Measurements from ENCODE around the gene NRG3. TPM values are rescaled to one million over a fixed set of nuclear protein-coding genes. Genes with fewer than 3 reads are reported as not detected.

NRG3 gene
- total RNA-seq, 1 experiment from 2014 or later = not detected

DNA sequence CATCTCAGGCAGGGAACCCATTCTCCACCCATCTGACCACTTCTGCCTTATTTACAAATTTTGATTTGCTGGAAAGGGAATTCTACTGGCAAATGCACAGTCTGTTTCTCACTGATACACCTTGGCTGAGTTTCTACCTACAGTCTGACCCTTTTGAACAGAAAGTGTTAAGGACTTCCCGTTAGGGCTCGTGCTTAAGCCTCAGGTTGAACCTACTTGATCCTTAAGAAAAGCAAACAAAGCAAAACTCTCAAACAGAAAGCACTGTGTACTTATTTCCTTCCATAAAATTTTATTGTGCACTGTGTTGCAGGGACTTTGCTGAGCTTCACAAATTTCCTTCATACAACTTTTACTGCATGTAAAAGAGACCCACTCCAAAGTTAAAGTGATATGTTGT is 367.8 kb downstream of the NRG3 start (continued):
- TF ChIP-seq POLR2A (IDR thresholded peaks at IDR 0.05; ENCODE audit: borderline replicate concordance, extremely low read depth, insufficient read depth, insufficient read length) (no peak), SIN3A (IDR thresholded peaks at IDR 0.05; ENCODE audit: low read depth) (no peak), ZFX (IDR thresholded peaks at IDR 0.05) (no peak)
- TF ChIP-seq, protein P1, sequence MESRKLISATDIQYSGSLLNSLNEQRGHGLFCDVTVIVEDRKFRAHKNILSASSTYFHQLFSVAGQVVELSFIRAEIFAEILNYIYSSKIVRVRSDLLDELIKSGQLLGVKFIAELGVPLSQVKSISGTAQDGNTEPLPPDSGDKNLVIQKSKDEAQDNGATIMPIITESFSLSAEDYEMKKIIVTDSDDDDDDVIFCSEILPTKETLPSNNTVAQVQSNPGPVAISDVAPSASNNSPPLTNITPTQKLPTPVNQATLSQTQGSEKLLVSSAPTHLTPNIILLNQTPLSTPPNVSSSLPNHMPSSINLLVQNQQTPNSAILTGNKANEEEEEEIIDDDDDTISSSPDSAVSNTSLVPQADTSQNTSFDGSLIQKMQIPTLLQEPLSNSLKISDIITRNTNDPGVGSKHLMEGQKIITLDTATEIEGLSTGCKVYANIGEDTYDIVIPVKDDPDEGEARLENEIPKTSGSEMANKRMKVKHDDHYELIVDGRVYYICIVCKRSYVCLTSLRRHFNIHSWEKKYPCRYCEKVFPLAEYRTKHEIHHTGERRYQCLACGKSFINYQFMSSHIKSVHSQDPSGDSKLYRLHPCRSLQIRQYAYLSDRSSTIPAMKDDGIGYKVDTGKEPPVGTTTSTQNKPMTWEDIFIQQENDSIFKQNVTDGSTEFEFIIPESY (IDR thresholded peaks at IDR 0.05; ENCODE audit: extremely low read depth, insufficient replicate concordance, low read length) = no peak

DNA sequence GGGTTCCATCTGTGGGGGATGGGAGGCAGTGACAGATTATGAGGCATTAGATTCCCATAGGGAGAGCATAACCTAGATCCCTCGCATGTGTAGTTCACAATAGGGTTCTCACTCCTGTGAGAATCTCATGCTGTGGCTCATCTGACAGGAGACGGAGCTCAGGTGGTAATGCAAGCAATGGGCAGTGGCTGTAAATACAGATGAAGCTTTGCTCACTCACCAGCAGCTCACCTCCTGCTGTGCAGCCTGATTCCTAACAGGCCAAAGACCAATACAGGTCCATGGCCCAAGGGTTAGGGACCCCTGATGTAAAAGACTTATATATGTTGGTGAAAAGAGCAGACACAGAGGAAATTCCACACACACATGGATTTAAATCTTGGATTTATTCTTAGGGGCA is 370.2 kb downstream of the NRG3 start:
- no peaks in the 10 kb centered on the region for H3K9me2 ChIP-seq (ENCODE audit: insufficient read depth)
- H3K4me3 ChIP-seq (replicated peaks in 1 of 2; ENCODE audit: low read depth in 1 of 2, low read length in 2 of 2) = no peak overlapping the region
- ATAC-seq (no peak), DNase-seq (ENCODE audit: low read depth, low spot score) (no peak)
- H2AFZ ChIP-seq (ENCODE audit: low read depth, low read length, poor library complexity, severe bottlenecking) = no peak overlapping the region
- no peak overlapping the region for H3K4me2 ChIP-seq (ENCODE audit: low read length)
- POLR2A ChIA-PET = no interaction called here
- H3K36me3 ChIP-seq (ENCODE audit: control insufficient read depth in 1 of 2, insufficient read depth in 2 of 2, low read length in 2 of 2) = no peaks in the 10 kb centered on the region
- H3K4me1 ChIP-seq (ENCODE audit: control insufficient read depth in 1 of 2, insufficient read depth in 2 of 2, low read length in 2 of 2) = no peaks in the 10 kb centered on the region
- H4K20me1 ChIP-seq (ENCODE audit: insufficient read depth) = no peaks in the 10 kb centered on the region
- H3K27ac ChIP-seq (ENCODE audit: low read depth, low read length) = no peak overlapping the region
- CTCF ChIA-PET = no interaction called here
- no TSS peak for BruUV-seq (replicated peaks)
- intact Hi-C loops (cut with micrococcal nuclease) = no loop called here
- H3K9me3 ChIP-seq (ENCODE audit: control insufficient read depth in 1 of 2, insufficient read depth in 1 of 2, low read depth in 1 of 2, low read length in 2 of 2) = peaks cover 0 to 20% of the 10 kb centered on the region in 2 experiments; a peak in 2 of 4 replicates
- RAD21 ChIA-PET (ENCODE audit: low non-redundant PET in 1 of 2, low total read pairs in 2 of 2, uncharacterized antibody in 2 of 2, unreplicated experiment in 2 of 2) = no interaction called here
- H3K27me3 ChIP-seq (ENCODE audit: insufficient read depth, low read length) = no peaks in the 10 kb centered on the region
- H3K79me2 ChIP-seq (ENCODE audit: insufficient read depth, low read length) = no peaks in the 10 kb centered on the region
- no peak overlapping the region for H3K9ac ChIP-seq (ENCODE audit: low read length)
- TF ChIP-seq, protein P2, sequence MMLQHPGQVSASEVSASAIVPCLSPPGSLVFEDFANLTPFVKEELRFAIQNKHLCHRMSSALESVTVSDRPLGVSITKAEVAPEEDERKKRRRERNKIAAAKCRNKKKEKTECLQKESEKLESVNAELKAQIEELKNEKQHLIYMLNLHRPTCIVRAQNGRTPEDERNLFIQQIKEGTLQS (IDR thresholded peaks at IDR 0.05) = no peak
- TF ChIP-seq POLR2AphosphoS5 (IDR thresholded peaks at IDR 0.05; ENCODE audit: low read depth, low read length) = no peak
- TF ChIP-seq ZNF274 (IDR thresholded peaks at IDR 0.05; ENCODE audit: low read depth, low read length) = no peak
- no peak for TF ChIP-seq CBX3 (IDR thresholded peaks at IDR 0.05; ENCODE audit: low read depth)
- no peak for TF ChIP-seq ELF1 (IDR thresholded peaks at IDR 0.05; ENCODE audit: borderline replicate concordance, low read depth)
- no peak for TF ChIP-seq SP1 (IDR thresholded peaks at IDR 0.05; ENCODE audit: low read depth)
- TF ChIP-seq, protein P3, sequence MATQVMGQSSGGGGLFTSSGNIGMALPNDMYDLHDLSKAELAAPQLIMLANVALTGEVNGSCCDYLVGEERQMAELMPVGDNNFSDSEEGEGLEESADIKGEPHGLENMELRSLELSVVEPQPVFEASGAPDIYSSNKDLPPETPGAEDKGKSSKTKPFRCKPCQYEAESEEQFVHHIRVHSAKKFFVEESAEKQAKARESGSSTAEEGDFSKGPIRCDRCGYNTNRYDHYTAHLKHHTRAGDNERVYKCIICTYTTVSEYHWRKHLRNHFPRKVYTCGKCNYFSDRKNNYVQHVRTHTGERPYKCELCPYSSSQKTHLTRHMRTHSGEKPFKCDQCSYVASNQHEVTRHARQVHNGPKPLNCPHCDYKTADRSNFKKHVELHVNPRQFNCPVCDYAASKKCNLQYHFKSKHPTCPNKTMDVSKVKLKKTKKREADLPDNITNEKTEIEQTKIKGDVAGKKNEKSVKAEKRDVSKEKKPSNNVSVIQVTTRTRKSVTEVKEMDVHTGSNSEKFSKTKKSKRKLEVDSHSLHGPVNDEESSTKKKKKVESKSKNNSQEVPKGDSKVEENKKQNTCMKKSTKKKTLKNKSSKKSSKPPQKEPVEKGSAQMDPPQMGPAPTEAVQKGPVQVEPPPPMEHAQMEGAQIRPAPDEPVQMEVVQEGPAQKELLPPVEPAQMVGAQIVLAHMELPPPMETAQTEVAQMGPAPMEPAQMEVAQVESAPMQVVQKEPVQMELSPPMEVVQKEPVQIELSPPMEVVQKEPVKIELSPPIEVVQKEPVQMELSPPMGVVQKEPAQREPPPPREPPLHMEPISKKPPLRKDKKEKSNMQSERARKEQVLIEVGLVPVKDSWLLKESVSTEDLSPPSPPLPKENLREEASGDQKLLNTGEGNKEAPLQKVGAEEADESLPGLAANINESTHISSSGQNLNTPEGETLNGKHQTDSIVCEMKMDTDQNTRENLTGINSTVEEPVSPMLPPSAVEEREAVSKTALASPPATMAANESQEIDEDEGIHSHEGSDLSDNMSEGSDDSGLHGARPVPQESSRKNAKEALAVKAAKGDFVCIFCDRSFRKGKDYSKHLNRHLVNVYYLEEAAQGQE (IDR thresholded peaks at IDR 0.05; ENCODE audit: low read depth) = no peak
- no peak for TF ChIP-seq FOSL1 (IDR thresholded peaks at IDR 0.05; ENCODE audit: low read depth)
- TF ChIP-seq, protein P4, sequence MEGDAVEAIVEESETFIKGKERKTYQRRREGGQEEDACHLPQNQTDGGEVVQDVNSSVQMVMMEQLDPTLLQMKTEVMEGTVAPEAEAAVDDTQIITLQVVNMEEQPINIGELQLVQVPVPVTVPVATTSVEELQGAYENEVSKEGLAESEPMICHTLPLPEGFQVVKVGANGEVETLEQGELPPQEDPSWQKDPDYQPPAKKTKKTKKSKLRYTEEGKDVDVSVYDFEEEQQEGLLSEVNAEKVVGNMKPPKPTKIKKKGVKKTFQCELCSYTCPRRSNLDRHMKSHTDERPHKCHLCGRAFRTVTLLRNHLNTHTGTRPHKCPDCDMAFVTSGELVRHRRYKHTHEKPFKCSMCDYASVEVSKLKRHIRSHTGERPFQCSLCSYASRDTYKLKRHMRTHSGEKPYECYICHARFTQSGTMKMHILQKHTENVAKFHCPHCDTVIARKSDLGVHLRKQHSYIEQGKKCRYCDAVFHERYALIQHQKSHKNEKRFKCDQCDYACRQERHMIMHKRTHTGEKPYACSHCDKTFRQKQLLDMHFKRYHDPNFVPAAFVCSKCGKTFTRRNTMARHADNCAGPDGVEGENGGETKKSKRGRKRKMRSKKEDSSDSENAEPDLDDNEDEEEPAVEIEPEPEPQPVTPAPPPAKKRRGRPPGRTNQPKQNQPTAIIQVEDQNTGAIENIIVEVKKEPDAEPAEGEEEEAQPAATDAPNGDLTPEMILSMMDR (IDR thresholded peaks at IDR 0.05 in 2 of 3, conservative IDR thresholded peaks at IDR 0.05 in 1 of 3; ENCODE audit: borderline replicate concordance in 1 of 3, insufficient read depth in 1 of 3, low read depth in 2 of 3, low read length in 2 of 3) = no peak
- no peak for TF ChIP-seq JUND (IDR thresholded peaks at IDR 0.05)
- no peak for TF ChIP-seq CEBPB (IDR thresholded peaks at IDR 0.05; ENCODE audit: low read depth)
- TF ChIP-seq RAD21 (IDR thresholded peaks at IDR 0.05; ENCODE audit: low read depth) = no peak
- no peak for TF ChIP-seq SIN3A (IDR thresholded peaks at IDR 0.05; ENCODE audit: low read depth)
- TF ChIP-seq TCF7L2 (IDR thresholded peaks at IDR 0.05; ENCODE audit: borderline replicate concordance, extremely low read depth, insufficient read depth, insufficient read length) = no peak
- no peak for TF ChIP-seq YY1 (IDR thresholded peaks at IDR 0.05; ENCODE audit: extremely low read depth, insufficient replicate concordance, low read depth, low read length)
- no peak for TF ChIP-seq POLR2A (IDR thresholded peaks at IDR 0.05; ENCODE audit: borderline replicate concordance, extremely low read depth, insufficient read depth, insufficient read length)
